ENCODE measurements around the gene PRPS1. TPM values are rescaled to one million over a fixed set of nuclear protein-coding genes. Genes with fewer than 3 reads are reported as not detected.

The PRPS1 gene
- 34.6 and 44.4 TPM in 2 replicates for total RNA-seq

DNA sequence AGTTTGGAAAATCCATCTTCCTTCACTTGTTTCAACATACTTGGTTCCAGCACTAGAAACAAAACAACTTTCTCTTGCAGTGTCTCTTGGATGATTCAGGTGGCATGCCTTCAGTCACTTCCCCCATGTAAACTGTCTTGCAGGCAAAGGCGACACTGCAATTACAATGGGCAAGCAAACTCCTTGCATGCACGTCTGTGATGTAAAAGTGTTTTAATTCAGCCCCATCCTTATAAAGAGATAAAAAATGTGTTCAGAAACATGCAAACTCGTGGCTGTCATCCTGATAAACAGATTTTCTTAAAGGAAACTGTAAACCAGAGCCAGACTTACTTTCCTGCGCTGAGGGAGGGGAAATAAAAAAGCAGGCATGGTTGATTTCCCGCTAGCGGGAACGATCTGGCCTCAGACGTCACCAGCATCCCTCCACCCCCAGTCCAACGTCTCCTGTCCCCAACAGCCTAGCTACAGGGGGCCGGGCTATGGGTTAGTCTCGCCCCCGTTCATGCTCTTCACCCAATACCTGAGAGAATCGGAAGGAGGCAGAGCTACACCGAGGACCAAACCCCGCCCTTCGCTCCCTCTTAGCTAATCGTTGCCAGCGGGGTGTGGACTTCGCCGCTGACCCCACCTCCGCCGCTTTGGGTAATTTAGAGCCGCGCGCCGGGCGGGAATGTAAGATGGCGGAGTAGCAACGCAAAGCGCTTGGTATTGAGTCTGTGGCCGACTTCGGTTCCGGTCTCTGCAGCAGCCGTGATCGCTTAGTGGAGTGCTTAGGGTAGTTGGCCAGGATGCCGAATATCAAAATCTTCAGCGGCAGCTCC lies at the start of gene PRPS1:
TSS of gene PRPS1 (plus strand) at position 673 of the 824 bp plus-strand sequence. CDS start at position 792, 119 bp downstream.

Other genes with a start within 250 kb of the PRPS1 start
- gene FRMPD3, start 178.9 kb upstream of the PRPS1 start, total RNA-seq = not detected in 2 replicates
- gene TSC22D3, start 147.3 kb downstream of the PRPS1 start, total RNA-seq = 29.6 and 29.7 TPM in 2 replicates
- not detected in 2 replicates for gene NCBP2L, start 149.2 kb downstream of the PRPS1 start, total RNA-seq
- 13.1 and 17.5 TPM in 2 replicates for gene MID2, start 197.4 kb downstream of the PRPS1 start, total RNA-seq

Data from smooth muscle cell of bladder (primary cell).